Thyroid gland (tissue), 4 donors: ENCODE results near the gene NR2F6.

Experiments
- CTCF ChIP-seq, 6 experiments: fragments of 200-600 bp in 3 of 6; fragments of 450-650 bp in 3 of 6; sonication (generic) in 3 of 6; IDR thresholded peaks; one replicate each; pipeline ENCODE4 v1.5.1; 2016 to 2019; ENCODE audit warnings: antibody characterized with exemption in 6 of 6, mild to moderate bottlenecking in 2 of 6, inconsistent platforms in 1 of 6, moderate library complexity in 1 of 6
- POLR2A ChIP-seq, 2 donors: fragments of 450-650 bp; IDR thresholded peaks; one replicate each; pipeline ENCODE4 v1.6.1; 2017; ENCODE audit warnings: antibody characterized with exemption in 2 of 2, mild to moderate bottlenecking in 2 of 2, moderate library complexity in 1 of 2

GRCh38 chr19:17255150-17255621, 9.5 kb upstream of the NR2F6 start:
- TF ChIP-seq CTCF (IDR thresholded peaks at IDR 0.05) (no peak), POLR2A (IDR thresholded peaks at IDR 0.05) (no peak)
